NB4 (cell line): ENCODE measurements around the gene SOX13.

Experiments
- CTCF ChIP-seq: IDR thresholded peaks from one replicate; pipeline ENCODE4 v1.5.1; 2012; ENCODE audit warnings: low read depth, low read length
- MYC ChIP-seq: IDR thresholded peaks from 2 replicates; pipeline ENCODE4 v1.6.1; 2011; ENCODE audit warnings: low read depth, low read length
- POLR2A ChIP-seq: IDR thresholded peaks from 2 replicates; pipeline ENCODE4 v1.6.1; 2011; ENCODE audit warnings: mild to moderate bottlenecking; ENCODE audit not compliant: insufficient read length; ENCODE audit errors: extremely low read depth

GRCh38 chr1:204125759-204126351 is 52.9 kb downstream of the SOX13 start:
- TF ChIP-seq CTCF: no peak
- no peak for TF ChIP-seq MYC
- TF ChIP-seq POLR2A: no peak
